GM18507 (cell line): ENCODE data around the gene PABPC1L.

Source experiments
- DNase-seq: peaks from one replicate; pipeline ENCODE4 v3.0.0; 2011; ENCODE audit warnings: low read depth; ENCODE audit not compliant: insufficient read length; ENCODE audit errors: extremely low spot score
- FAIRE-seq: peaks from 2 replicates; lab custom pipeline; 2011; peaks lifted over from hg19 to GRCh38; lab: Jason Lieb, UNC

The PABPC1L gene

GRCh38 chr20:44936510-44936909, 26.6 kb downstream of the PABPC1L start:
- FAIRE-seq: no peak

GRCh38 chr20:44938637-44939036, 28.8 kb downstream of the PABPC1L start:
- no peak for FAIRE-seq

More at GRCh38 chr20:44936510-44936909, 26.6 kb downstream of the PABPC1L start:
- DNase-seq: no peak

GRCh38 chr20:44941120-44941691, 31.3 kb downstream of the PABPC1L start:
- FAIRE-seq (no peak), DNase-seq (no peak)

More at GRCh38 chr20:44938637-44939036, 28.8 kb downstream of the PABPC1L start:
- DNase-seq: no peak

- DNase-seq: no peak
- no peak for FAIRE-seq
These were observed 32.6 kb downstream of the PABPC1L start for GRCh38 chr20:44942264-44942973.

- no peak for DNase-seq
- no peak for FAIRE-seq
These were observed 34.0 kb downstream of the PABPC1L start for GRCh38 chr20:44943828-44944227.

GRCh38 chr20:44945261-44945660, 35.4 kb downstream of the PABPC1L start:
- FAIRE-seq (no peak), DNase-seq (no peak)

GRCh38 chr20:44946271-44946852, 36.5 kb downstream of the PABPC1L start:
- FAIRE-seq: no peak
- DNase-seq: no peak

GRCh38 chr20:44948107-44948506, 38.2 kb downstream of the PABPC1L start:
- no peak for DNase-seq

GRCh38 chr20:44948513-44948912, 38.7 kb downstream of the PABPC1L start:
- no peak for FAIRE-seq
- no peak for DNase-seq

More at GRCh38 chr20:44948107-44948506, 38.2 kb downstream of the PABPC1L start:
- no peak for FAIRE-seq

GRCh38 chr20:44950368-44950767, 40.5 kb downstream of the PABPC1L start:
- FAIRE-seq (no peak), DNase-seq (no peak)

GRCh38 chr20:44952731-44953130, 42.9 kb downstream of the PABPC1L start:
- no peak for FAIRE-seq
- no peak for DNase-seq

- FAIRE-seq (no peak), DNase-seq (no peak)
These were observed 44.4 kb downstream of the PABPC1L start for GRCh38 chr20:44954211-44954610.

- no peak for FAIRE-seq
- DNase-seq: no peak
These were observed 45.4 kb downstream of the PABPC1L start for GRCh38 chr20:44955270-44955669.

- FAIRE-seq (no peak), DNase-seq (no peak)
These were observed 46.5 kb downstream of the PABPC1L start for GRCh38 chr20:44956410-44956809.

- no peak for FAIRE-seq
- DNase-seq: no peak
These were observed 48.4 kb downstream of the PABPC1L start for GRCh38 chr20:44958276-44958675.

- FAIRE-seq (no peak), DNase-seq (no peak)
These were observed 49.3 kb downstream of the PABPC1L start for GRCh38 chr20:44959082-44959637.

GRCh38 chr20:44959638-44960102, 49.8 kb downstream of the PABPC1L start:
- peak; percentile 53 for FAIRE-seq

GRCh38 chr20:44960103-44960852, 50.4 kb downstream of the PABPC1L start, which contains the start of gene TOMM34:
TSS of gene TOMM34 (minus strand) at chr20:44960397. CDS start at chr20:44960333, 64 bp downstream.
- FAIRE-seq (peak; percentile 85), DNase-seq (peak; percentile 92)

More at GRCh38 chr20:44959638-44960102, 49.8 kb downstream of the PABPC1L start:
- no peak for DNase-seq

- DNase-seq (no peak), FAIRE-seq (no peak)
These were observed 51.4 kb downstream of the PABPC1L start for GRCh38 chr20:44961011-44961869.
